Glutamatergic neuron (in vitro differentiated cells): ENCODE results near the gene CAMTA1. TPM values are rescaled to one million over a fixed set of nuclear protein-coding genes. Genes with fewer than 3 reads are reported as not detected.

Experiments used
- DNase-seq: peaks from one replicate; pipeline ENCODE4 v3.0.0; 2022
- H3K27ac Mint-ChIP-seq: one replicate; pipeline ENCODE4 v1.8.0; 2020; ENCODE audit warnings: mild to moderate bottlenecking, mixed read lengths, inconsistent platforms; ENCODE audit not compliant: unreplicated experiment
- H3K27me3 Mint-ChIP-seq: one replicate; pipeline ENCODE4 v1.8.0; 2020; ENCODE audit warnings: mild to moderate bottlenecking, moderate library complexity, mixed read lengths, inconsistent platforms; ENCODE audit not compliant: unreplicated experiment
- H3K36me3 Mint-ChIP-seq: one replicate; pipeline ENCODE4 v1.8.0; 2020; ENCODE audit warnings: mild to moderate bottlenecking, mixed read lengths, inconsistent platforms; ENCODE audit not compliant: unreplicated experiment
- H3K4me1 Mint-ChIP-seq: one replicate; pipeline ENCODE4 v1.8.0; 2020; ENCODE audit warnings: mild to moderate bottlenecking, low read depth, mixed read lengths, inconsistent platforms; ENCODE audit not compliant: unreplicated experiment
- H3K4me3 Mint-ChIP-seq: one replicate; pipeline ENCODE4 v1.8.0; 2020; ENCODE audit warnings: mild to moderate bottlenecking, mixed read lengths, inconsistent platforms; ENCODE audit not compliant: unreplicated experiment
- H3K9me3 Mint-ChIP-seq: one replicate; pipeline ENCODE4 v1.8.0; 2020; ENCODE audit warnings: mild to moderate bottlenecking, moderate library complexity, mixed read lengths, inconsistent platforms; ENCODE audit not compliant: unreplicated experiment
- total RNA-seq: library from RNA; stranded (reverse); fragmentation: NEBNext Ultra II Directional; extraction: Animal tissue kit (Norgen Biotek cat#: 25700); gene quantifications from one replicate; pipeline ENCODE4 v1.2.1, GENCODE V29; 2021; ENCODE audit not compliant: unreplicated experiment
- TF ChIP-seq, protein P1 (sequence below): fragments of 200-600 bp; sonication (generic); IDR thresholded peaks from one replicate; pipeline ENCODE4 v1.5.0; 2021; ENCODE audit not compliant: partially characterized antibody, unreplicated experiment

CAMTA1 gene
- total RNA-seq, 1 donor from 2014 or later, result 77.2 TPM

DNA sequence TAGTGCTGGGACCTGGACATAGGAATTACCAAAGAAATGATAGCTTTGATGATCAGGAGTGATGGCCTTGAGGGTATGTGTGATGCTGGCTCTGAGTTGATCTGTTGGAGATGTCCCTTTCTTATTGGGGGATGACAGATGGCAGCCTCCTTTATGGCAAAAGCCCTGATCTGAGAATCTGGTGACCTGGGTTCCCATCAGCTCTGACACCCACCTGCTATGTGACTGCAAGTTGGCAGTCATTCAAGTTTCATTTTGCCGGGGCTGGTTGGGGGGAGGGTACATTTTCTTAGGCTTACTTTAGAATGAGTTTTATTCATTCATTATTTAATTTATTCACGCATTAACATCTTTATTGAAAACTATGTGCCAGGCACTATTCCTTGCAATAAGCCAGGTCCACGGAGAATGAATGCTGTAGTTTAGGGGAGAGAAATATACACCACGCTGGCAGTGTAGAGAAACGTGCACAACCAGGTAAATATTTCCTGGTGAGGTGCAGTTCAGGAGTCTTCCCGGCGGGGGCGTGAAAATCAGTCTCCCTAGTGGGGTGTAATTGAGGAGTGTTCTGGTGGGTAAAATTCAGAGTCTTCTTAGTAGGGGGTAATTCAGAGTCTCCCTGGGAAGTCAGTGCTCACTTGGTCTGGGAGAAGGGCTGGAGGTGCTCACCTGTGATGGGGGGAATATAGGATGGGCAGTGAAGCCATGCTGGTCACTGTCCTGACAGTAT lies 401.3 kb downstream of the CAMTA1 start:
- DNase-seq, result no peak
- TF ChIP-seq, protein P1, sequence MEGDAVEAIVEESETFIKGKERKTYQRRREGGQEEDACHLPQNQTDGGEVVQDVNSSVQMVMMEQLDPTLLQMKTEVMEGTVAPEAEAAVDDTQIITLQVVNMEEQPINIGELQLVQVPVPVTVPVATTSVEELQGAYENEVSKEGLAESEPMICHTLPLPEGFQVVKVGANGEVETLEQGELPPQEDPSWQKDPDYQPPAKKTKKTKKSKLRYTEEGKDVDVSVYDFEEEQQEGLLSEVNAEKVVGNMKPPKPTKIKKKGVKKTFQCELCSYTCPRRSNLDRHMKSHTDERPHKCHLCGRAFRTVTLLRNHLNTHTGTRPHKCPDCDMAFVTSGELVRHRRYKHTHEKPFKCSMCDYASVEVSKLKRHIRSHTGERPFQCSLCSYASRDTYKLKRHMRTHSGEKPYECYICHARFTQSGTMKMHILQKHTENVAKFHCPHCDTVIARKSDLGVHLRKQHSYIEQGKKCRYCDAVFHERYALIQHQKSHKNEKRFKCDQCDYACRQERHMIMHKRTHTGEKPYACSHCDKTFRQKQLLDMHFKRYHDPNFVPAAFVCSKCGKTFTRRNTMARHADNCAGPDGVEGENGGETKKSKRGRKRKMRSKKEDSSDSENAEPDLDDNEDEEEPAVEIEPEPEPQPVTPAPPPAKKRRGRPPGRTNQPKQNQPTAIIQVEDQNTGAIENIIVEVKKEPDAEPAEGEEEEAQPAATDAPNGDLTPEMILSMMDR, result peak; percentile 21
- Mint-ChIP-seq H3K4me3 (no peak overlapping the region), H3K36me3 (no peaks in the 10 kb centered on the region), H3K27me3 (no peaks in the 10 kb centered on the region), H3K9me3 (no peaks in the 10 kb centered on the region), H3K4me1 (peaks cover 2% of the 10 kb centered on the region), H3K27ac (no peak overlapping the region)

DNA sequence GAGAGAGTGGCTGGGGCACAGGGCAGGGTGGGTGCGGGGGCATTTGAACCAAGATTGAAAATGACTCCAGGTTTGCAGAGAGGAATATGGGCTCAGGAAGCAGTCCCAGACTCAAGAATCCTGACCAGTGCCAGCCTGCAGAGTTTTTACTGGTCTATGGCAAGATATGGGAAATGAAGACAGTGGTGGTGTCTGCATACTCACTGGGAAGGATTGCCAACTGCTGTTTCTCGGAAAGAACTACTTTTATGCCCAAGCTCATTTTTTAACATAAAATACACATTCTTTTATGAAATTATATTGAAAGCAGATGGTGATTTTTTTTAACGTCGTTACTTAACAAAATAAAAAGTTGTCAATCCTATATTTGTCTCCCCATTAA lies 401.8 kb downstream of the CAMTA1 start:
- Mint-ChIP-seq H3K4me3 (no peak overlapping the region), H3K27ac (no peak overlapping the region), H3K36me3 (no peaks in the 10 kb centered on the region), H3K4me1 (peaks cover 2% of the 10 kb centered on the region), H3K27me3 (no peaks in the 10 kb centered on the region), H3K9me3 (no peaks in the 10 kb centered on the region)
- no peak for DNase-seq
- TF ChIP-seq, protein P1, result no peak

DNA sequence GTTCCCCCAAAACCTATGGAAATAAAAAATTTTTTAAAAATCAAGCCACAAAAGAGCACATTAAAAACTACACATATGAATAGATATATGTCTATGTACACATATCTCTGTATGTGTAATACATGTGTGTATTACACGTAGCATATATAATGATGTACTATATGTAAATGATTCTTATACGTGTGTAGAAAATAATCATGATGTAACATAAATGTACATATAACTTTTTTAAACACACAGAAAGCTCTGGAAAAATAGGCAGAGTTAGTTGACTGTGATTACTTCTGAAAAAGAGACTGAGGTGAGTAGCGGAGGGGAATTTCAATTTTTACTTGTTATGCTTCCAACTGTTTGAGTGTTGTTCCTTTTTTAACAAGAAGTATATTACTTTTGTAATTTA lies 405.0 kb downstream of the CAMTA1 start:
- no peak overlapping the region for H3K4me3 Mint-ChIP-seq
- no peak for DNase-seq

DNA sequence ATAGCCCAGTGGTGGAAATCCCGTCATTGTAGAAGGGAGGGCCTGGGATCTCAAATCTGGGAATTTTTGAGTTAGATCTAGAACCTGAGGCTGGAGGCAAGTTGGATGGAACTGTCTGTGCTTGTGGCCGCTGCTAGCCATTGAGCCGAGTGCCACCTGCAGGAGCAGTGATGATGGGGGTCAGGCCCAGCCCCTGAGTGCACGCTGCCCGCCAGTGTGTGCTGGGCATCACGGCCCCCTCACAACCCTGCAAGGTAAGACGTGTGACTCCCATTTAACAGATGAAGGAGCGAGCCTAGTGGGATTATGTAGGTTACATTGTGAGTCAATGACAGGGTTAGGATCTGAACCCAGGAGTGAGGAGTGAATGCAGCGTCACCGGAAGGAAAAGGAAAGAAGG lies 407.2 kb downstream of the CAMTA1 start:
- Mint-ChIP-seq H3K4me3 (no peak overlapping the region), H3K27ac (no peak overlapping the region), H3K36me3 (no peaks in the 10 kb centered on the region), H3K4me1 (peaks cover 3% of the 10 kb centered on the region), H3K9me3 (no peaks in the 10 kb centered on the region), H3K27me3 (no peaks in the 10 kb centered on the region)
- TF ChIP-seq, protein P1, result no peak
- DNase-seq, result no peak

More for the DNA sequence above, 405.0 kb downstream of the CAMTA1 start:
- Mint-ChIP-seq H3K9me3 (no peaks in the 10 kb centered on the region), H3K27me3 (no peaks in the 10 kb centered on the region), H3K27ac (no peak overlapping the region), H3K4me1 (peaks cover 2% of the 10 kb centered on the region), H3K36me3 (no peaks in the 10 kb centered on the region)
- TF ChIP-seq, protein P1, result no peak

DNA sequence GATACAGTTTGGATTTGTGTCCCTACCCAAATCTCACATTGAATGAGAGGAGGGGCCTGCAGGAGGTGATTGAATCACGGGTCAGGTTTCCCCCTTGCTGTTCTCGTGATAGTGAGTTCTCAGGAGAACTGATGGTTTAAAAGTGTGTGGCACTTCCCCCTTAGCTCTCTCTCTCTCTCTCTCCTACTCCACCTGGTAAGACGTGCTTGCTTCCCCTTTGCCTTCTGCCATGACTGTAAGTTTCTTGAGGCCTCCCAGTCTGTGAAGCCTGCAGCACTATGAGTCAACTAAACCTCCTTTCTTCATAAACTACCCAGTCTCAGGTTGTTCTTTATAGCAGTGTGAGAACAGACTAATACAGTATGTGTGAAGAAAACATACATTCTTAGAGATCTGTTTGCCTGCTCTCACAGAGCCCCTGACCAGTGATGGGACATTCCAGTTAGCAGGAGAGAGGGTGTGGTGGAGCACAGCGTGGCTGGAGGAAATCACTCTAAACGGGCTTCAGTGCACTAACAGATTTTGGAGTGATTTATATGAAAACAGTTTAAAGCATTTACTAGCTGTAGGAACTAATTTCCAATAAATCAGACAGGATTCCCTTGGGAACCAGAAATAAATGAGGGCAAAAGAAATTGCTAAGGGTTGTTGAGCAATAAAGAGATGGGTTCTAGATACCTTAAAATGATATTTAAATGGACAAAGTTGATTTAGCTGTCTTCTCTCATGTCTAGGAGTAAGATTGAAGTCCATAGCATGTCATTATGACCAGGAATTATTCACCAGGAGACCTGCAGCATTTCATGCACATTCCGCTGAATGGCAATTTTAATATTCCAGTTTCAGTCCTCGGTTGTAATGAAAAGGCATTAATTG lies 411.0 kb downstream of the CAMTA1 start:
- H3K27me3 Mint-ChIP-seq, result no peaks in the 10 kb centered on the region
- peaks cover 3% of the 10 kb centered on the region for H3K4me1 Mint-ChIP-seq
- no peak overlapping the region for H3K4me3 Mint-ChIP-seq
- H3K9me3 Mint-ChIP-seq, result no peaks in the 10 kb centered on the region
- H3K36me3 Mint-ChIP-seq, result no peaks in the 10 kb centered on the region
- TF ChIP-seq, protein P1, result no peak
- DNase-seq, result no peak
- no peak overlapping the region for H3K27ac Mint-ChIP-seq
